Pulmonary artery endothelial cell (primary cell): ENCODE data around the gene QRFPR. TPM values are rescaled to one million over a fixed set of nuclear protein-coding genes. Genes with fewer than 3 reads are reported as not detected.

Source experiments
- total RNA-seq: library from RNA; depleted of rRNA; stranded (reverse); fragments of >200 nt; gene quantifications from 2 replicates; pipeline ENCODE4 v1.2.3, GENCODE V29; 2014

QRFPR gene
- total RNA-seq, 1 donor from 2014 or later = not detected

Other genes starting within 250 kb of the QRFPR start
- gene TNIP3, start 216.7 kb downstream of the QRFPR start, total RNA-seq = 0.20 and 1.2 TPM in 2 replicates